HCT116 (cell line): ENCODE results near the gene METTL26. TPM values are rescaled to one million over a fixed set of nuclear protein-coding genes. Genes with fewer than 3 reads are reported as not detected.
A peak's percentile ranks its signal among the peaks of the same experiment; 100 is the strongest.

Experiments
- ATAC-seq: fragments of 200-7000 bp; cut with Tn5 transposase; 2 replicates; pipeline ENCODE4 v1.9.1; 2020; ENCODE audit warnings: mild to moderate bottlenecking, moderate library complexity
- BruUV-seq: library from RNA; stranded (reverse); fragments of 400-500 nt; replicated peaks from 2 replicates; lab custom pipeline; 2021; lab: Mats Ljungman, UMichigan
- CTCF ChIA-PET: fragments of 300-600 bp; sonication (Branson Sonifier 250); formaldehyde crosslinking; loops from one replicate; lab custom pipeline; 2021; ENCODE audit warnings: antibody characterized with exemption; lab: Charles Lee
- POLR2A ChIA-PET: fragments of 300-600, 350-600 bp; sonication (Branson Sonifier 250); formaldehyde crosslinking; loops from one replicate; lab custom pipeline; 2021; ENCODE audit warnings: antibody characterized with exemption; lab: Charles Lee
- RAD21 ChIA-PET, 2 experiments: fragments of 300-600 bp; sonication (Branson Sonifier 250); formaldehyde crosslinking; loops; one replicate each; lab custom pipeline; 2023; ENCODE audit warnings: low total read pairs in 2 of 2; ENCODE audit not compliant: uncharacterized antibody in 2 of 2, unreplicated experiment in 2 of 2, low non-redundant PET in 1 of 2; lab: Charles Lee
- DNase-seq: peaks from one replicate; pipeline ENCODE4 v3.0.0-alpha.2; 2010; ENCODE audit warnings: low read depth, low spot score
- H2AFZ ChIP-seq: fragments of 200-600 bp; shearing (Covaris generic), sonication (generic); 2 replicates; pipeline ENCODE4 v1.6.1; 2017; ENCODE audit warnings: low read depth, mixed run types, mixed read lengths, antibody characterized with exemption, low read length; ENCODE audit not compliant: poor library complexity, severe bottlenecking
- H3K27ac ChIP-seq: 2 replicates; pipeline ENCODE4 v1.5.1; 2012; ENCODE audit warnings: low read depth, low read length
- H3K27me3 ChIP-seq: fragments of 200-600 bp; sonication (generic); 2 replicates; pipeline ENCODE4 v1.6.1; 2016; ENCODE audit warnings: mixed run types, low read length, mixed read lengths; ENCODE audit not compliant: insufficient read depth
- H3K36me3 ChIP-seq, 2 experiments: fragments of 200-500 bp in 1 of 2; fragments of 200-600 bp in 1 of 2; sonication (Bioruptor generic) in 1 of 2; sonication (generic) in 1 of 2; 2 replicates each; pipeline versions ENCODE4 v1.5.1 to v1.6.1; 2014 to 2016; ENCODE audit warnings: low read length in 2 of 2, inconsistent platforms in 1 of 2, mixed read lengths in 1 of 2, mixed run types in 1 of 2; ENCODE audit not compliant: insufficient read depth in 2 of 2, control insufficient read depth in 1 of 2
- H3K4me1 ChIP-seq, 2 experiments: fragments of 200-600 bp in 1 of 2; sonication (generic) in 1 of 2; 2 replicates each; pipeline versions ENCODE4 v1.5.1 to v1.6.1; 2012 to 2017; ENCODE audit warnings: low read length in 2 of 2, inconsistent platforms in 1 of 2, mild to moderate bottlenecking in 1 of 2, mixed read lengths in 1 of 2, mixed run types in 1 of 2, moderate library complexity in 1 of 2; ENCODE audit not compliant: insufficient read depth in 2 of 2, control insufficient read depth in 1 of 2
- H3K4me2 ChIP-seq: fragments of 200-600 bp; sonication (generic); 2 replicates; pipeline ENCODE4 v1.6.1; 2017; ENCODE audit warnings: mixed run types, low read length, mixed read lengths
- H3K4me3 ChIP-seq, 2 experiments: fragments of 200-600 bp in 1 of 2; sonication (generic) in 1 of 2; replicated peaks in 1 of 2; 2 replicates each; pipeline ENCODE4 v1.5.1; 2011 to 2016; ENCODE audit warnings: low read length in 2 of 2, control low read depth in 1 of 2, low read depth in 1 of 2, mild to moderate bottlenecking in 1 of 2, mixed read lengths in 1 of 2, mixed run types in 1 of 2
- H3K79me2 ChIP-seq: fragments of 200-600 bp; sonication (generic); 2 replicates; pipeline ENCODE4 v1.6.1; 2017; ENCODE audit warnings: mild to moderate bottlenecking, mixed run types, low read length, moderate library complexity, mixed read lengths; ENCODE audit not compliant: insufficient read depth
- H3K9ac ChIP-seq: fragments of 200-600 bp; sonication (generic); 2 replicates; pipeline ENCODE4 v1.6.1; 2016; ENCODE audit warnings: low read length, mixed read lengths
- H3K9me2 ChIP-seq: fragments of 200-600 bp; sonication (generic), shearing (Covaris generic); 2 replicates; pipeline ENCODE4 v1.6.1; 2017; ENCODE audit warnings: mixed run types, mild to moderate bottlenecking, moderate library complexity; ENCODE audit not compliant: insufficient read depth
- H3K9me3 ChIP-seq, 2 experiments: fragments of 200-500 bp in 1 of 2; fragments of 200-600 bp in 1 of 2; sonication (Bioruptor generic) in 1 of 2; sonication (generic) in 1 of 2; 2 replicates each; pipeline ENCODE4 v1.6.1; 2014 to 2017; ENCODE audit warnings: low read length in 2 of 2, mixed read lengths in 2 of 2, inconsistent platforms in 1 of 2, low read depth in 1 of 2, mild to moderate bottlenecking in 1 of 2, mixed run types in 1 of 2, moderate library complexity in 1 of 2; ENCODE audit not compliant: control insufficient read depth in 1 of 2, insufficient read depth in 1 of 2
- H4K20me1 ChIP-seq: fragments of 200-600 bp; sonication (generic), shearing (Covaris generic); 2 replicates; pipeline ENCODE4 v1.6.1; 2017; ENCODE audit warnings: mixed run types, mild to moderate bottlenecking, moderate library complexity; ENCODE audit not compliant: insufficient read depth
- CBX3 ChIP-seq: IDR thresholded peaks from 2 replicates; pipeline ENCODE4 v1.6.1; 2012; ENCODE audit warnings: low read depth
- CEBPB ChIP-seq: IDR thresholded peaks from 2 replicates; pipeline ENCODE4 v1.6.1; 2012; ENCODE audit warnings: low read depth
- EGR1 ChIP-seq: IDR thresholded peaks from 2 replicates; pipeline ENCODE4 v1.6.1; 2012; ENCODE audit warnings: low read depth
- ELF1 ChIP-seq: IDR thresholded peaks from 2 replicates; pipeline ENCODE4 v1.6.1; 2012; ENCODE audit warnings: low read depth, borderline replicate concordance
- JUND ChIP-seq: IDR thresholded peaks from 2 replicates; pipeline ENCODE4 v1.6.1; 2012
- POLR2A ChIP-seq: IDR thresholded peaks from 2 replicates; pipeline ENCODE4 v1.7.0; 2011; ENCODE audit warnings: borderline replicate concordance; ENCODE audit not compliant: insufficient read depth, insufficient read length; ENCODE audit errors: extremely low read depth
- POLR2AphosphoS5 ChIP-seq: IDR thresholded peaks from 2 replicates; pipeline ENCODE4 v1.6.1; 2011; ENCODE audit warnings: mild to moderate bottlenecking, low read depth, low read length, moderate library complexity
- RAD21 ChIP-seq: IDR thresholded peaks from 2 replicates; pipeline ENCODE4 v1.6.1; 2012; ENCODE audit warnings: low read depth, mild to moderate bottlenecking
- SIN3A ChIP-seq: IDR thresholded peaks from 2 replicates; pipeline ENCODE4 v1.6.1; 2012; ENCODE audit warnings: low read depth
- SP1 ChIP-seq: IDR thresholded peaks from 2 replicates; pipeline ENCODE4 v1.6.1; 2012; ENCODE audit warnings: low read depth
- SRF ChIP-seq: IDR thresholded peaks from 2 replicates; pipeline ENCODE4 v1.6.1; 2012; ENCODE audit warnings: low read depth
- TCF7L2 ChIP-seq: IDR thresholded peaks from 2 replicates; pipeline ENCODE4 v1.7.0; 2011; ENCODE audit warnings: borderline replicate concordance, inconsistent platforms; ENCODE audit not compliant: insufficient read depth, insufficient read length; ENCODE audit errors: extremely low read depth
- ZFX ChIP-seq: fragments of 450-650 bp; IDR thresholded peaks from 2 replicates; pipeline ENCODE4 v1.6.1; 2017
- ZNF274 ChIP-seq: fragments of 200-500 bp; sonication (Bioruptor generic); IDR thresholded peaks from 2 replicates; pipeline ENCODE4 v1.6.1; 2014; ENCODE audit warnings: mild to moderate bottlenecking, low read depth, low read length, inconsistent platforms
- intact Hi-C: fragments of 100-400 bp; cut with micrococcal nuclease; formaldehyde crosslinking; loops from 2 replicates; pipeline ENCODE4 v1.10.0; 2022
- total RNA-seq: library from RNA; stranded (reverse); gene quantifications from one replicate; pipeline ENCODE4 v1.2.1, GENCODE V29; 2021; ENCODE audit not compliant: unreplicated experiment
- TF ChIP-seq, protein P1 (sequence below): IDR thresholded peaks from 2 replicates; pipeline ENCODE4 v1.6.1; 2011; ENCODE audit warnings: mild to moderate bottlenecking, low read length, moderate library complexity; ENCODE audit not compliant: insufficient replicate concordance; ENCODE audit errors: extremely low read depth
- TF ChIP-seq, protein P2 (sequence below): IDR thresholded peaks from 2 replicates; pipeline ENCODE4 v1.6.1; 2012; ENCODE audit warnings: low read depth
- TF ChIP-seq, protein P3 (sequence below), 3 experiments: fragments of 200-600 bp in 1 of 3; sonication (generic) in 1 of 3; IDR thresholded peaks in 2 of 3; conservative IDR thresholded peaks in 1 of 3; 2 replicates each; pipeline ENCODE4 v1.5.1; 2012 to 2017; ENCODE audit warnings: low read depth in 2 of 3, low read length in 2 of 3, antibody characterized with exemption in 1 of 3, borderline replicate concordance in 1 of 3, control low read depth in 1 of 3, mild to moderate bottlenecking in 1 of 3, mixed read lengths in 1 of 3, mixed run types in 1 of 3, moderate library complexity in 1 of 3; ENCODE audit not compliant: insufficient read depth in 1 of 3
- TF ChIP-seq, protein P4 (sequence below): IDR thresholded peaks from 2 replicates; pipeline ENCODE4 v1.6.1; 2012
- TF ChIP-seq, protein P5 (sequence below): IDR thresholded peaks from 2 replicates; pipeline ENCODE4 v1.6.1; 2012

The METTL26 gene
- total RNA-seq, 1 experiment from 2014 or later = 85.7 TPM

DNA sequence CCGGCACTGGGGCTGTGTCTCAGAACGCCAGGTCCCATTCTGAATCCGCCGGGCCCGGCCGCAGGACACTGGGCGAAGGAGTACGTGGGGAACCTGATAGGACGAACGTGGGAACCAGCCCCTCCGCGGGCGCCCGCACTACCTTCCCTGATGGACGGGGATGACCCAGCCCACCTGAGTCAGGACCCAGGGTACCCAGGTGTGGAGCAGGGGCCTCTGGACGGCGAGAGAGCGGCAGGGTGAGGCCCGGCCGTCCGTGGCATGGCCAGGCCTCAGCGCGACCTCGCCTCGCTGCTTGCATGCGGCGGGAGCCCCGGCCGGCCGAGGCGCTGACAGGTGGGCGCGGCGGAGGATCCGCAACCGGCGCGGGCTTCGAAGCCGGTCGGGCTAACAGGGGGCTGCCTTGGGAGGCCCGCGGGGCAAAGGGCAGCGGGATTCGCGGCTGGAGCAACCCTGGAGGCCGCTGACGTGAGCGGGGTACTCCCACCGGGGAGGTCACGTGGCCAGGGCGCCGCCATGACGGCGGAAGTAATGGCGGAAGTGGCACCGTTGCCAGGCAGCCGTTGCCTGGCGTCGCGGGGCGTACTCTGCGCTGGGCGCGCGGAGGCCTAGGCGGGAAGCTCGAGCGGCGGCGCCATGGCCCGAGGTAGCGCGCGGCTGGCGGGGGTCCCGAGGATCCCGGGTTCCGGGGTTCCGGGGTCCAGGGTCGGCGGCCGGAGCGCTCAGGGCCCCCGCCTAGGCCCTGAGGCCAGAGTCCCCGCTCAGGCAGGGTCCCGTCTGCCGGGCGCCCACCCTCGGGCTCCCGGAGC, 12.9 kb upstream of the METTL26 start, which contains the start of gene WDR90:
Gene WDR90 (plus strand): TSS at position 585 of the 809 bp plus-strand sequence. CDS start 52 bp downstream, at position 637.
- POLR2A ChIA-PET = no interaction called here
- TF ChIP-seq, protein P1, sequence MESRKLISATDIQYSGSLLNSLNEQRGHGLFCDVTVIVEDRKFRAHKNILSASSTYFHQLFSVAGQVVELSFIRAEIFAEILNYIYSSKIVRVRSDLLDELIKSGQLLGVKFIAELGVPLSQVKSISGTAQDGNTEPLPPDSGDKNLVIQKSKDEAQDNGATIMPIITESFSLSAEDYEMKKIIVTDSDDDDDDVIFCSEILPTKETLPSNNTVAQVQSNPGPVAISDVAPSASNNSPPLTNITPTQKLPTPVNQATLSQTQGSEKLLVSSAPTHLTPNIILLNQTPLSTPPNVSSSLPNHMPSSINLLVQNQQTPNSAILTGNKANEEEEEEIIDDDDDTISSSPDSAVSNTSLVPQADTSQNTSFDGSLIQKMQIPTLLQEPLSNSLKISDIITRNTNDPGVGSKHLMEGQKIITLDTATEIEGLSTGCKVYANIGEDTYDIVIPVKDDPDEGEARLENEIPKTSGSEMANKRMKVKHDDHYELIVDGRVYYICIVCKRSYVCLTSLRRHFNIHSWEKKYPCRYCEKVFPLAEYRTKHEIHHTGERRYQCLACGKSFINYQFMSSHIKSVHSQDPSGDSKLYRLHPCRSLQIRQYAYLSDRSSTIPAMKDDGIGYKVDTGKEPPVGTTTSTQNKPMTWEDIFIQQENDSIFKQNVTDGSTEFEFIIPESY = no peak
- TF ChIP-seq SIN3A (peak; percentile 72), ELF1 (no peak; the same call in 1 of the 2 replicates), JUND (no peak), ZFX (peak; percentile 96), EGR1 (no peak), TCF7L2 (no peak), SRF (no peak), CEBPB (no peak), POLR2AphosphoS5 (no peak; the same call in 1 of the 2 replicates), RAD21 (no peak), ZNF274 (no peak), SP1 (no peak), POLR2A (peak; percentile 44), CBX3 (no peak)
- TF ChIP-seq, protein P2, sequence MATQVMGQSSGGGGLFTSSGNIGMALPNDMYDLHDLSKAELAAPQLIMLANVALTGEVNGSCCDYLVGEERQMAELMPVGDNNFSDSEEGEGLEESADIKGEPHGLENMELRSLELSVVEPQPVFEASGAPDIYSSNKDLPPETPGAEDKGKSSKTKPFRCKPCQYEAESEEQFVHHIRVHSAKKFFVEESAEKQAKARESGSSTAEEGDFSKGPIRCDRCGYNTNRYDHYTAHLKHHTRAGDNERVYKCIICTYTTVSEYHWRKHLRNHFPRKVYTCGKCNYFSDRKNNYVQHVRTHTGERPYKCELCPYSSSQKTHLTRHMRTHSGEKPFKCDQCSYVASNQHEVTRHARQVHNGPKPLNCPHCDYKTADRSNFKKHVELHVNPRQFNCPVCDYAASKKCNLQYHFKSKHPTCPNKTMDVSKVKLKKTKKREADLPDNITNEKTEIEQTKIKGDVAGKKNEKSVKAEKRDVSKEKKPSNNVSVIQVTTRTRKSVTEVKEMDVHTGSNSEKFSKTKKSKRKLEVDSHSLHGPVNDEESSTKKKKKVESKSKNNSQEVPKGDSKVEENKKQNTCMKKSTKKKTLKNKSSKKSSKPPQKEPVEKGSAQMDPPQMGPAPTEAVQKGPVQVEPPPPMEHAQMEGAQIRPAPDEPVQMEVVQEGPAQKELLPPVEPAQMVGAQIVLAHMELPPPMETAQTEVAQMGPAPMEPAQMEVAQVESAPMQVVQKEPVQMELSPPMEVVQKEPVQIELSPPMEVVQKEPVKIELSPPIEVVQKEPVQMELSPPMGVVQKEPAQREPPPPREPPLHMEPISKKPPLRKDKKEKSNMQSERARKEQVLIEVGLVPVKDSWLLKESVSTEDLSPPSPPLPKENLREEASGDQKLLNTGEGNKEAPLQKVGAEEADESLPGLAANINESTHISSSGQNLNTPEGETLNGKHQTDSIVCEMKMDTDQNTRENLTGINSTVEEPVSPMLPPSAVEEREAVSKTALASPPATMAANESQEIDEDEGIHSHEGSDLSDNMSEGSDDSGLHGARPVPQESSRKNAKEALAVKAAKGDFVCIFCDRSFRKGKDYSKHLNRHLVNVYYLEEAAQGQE = no peak
- TF ChIP-seq, protein P3, sequence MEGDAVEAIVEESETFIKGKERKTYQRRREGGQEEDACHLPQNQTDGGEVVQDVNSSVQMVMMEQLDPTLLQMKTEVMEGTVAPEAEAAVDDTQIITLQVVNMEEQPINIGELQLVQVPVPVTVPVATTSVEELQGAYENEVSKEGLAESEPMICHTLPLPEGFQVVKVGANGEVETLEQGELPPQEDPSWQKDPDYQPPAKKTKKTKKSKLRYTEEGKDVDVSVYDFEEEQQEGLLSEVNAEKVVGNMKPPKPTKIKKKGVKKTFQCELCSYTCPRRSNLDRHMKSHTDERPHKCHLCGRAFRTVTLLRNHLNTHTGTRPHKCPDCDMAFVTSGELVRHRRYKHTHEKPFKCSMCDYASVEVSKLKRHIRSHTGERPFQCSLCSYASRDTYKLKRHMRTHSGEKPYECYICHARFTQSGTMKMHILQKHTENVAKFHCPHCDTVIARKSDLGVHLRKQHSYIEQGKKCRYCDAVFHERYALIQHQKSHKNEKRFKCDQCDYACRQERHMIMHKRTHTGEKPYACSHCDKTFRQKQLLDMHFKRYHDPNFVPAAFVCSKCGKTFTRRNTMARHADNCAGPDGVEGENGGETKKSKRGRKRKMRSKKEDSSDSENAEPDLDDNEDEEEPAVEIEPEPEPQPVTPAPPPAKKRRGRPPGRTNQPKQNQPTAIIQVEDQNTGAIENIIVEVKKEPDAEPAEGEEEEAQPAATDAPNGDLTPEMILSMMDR (IDR thresholded peaks at IDR 0.05 in 2 of 3, conservative IDR thresholded peaks at IDR 0.05 in 1 of 3; ENCODE audit: borderline replicate concordance in 1 of 3, insufficient read depth in 1 of 3, low read depth in 2 of 3, low read length in 2 of 3) = no peak
- TF ChIP-seq, protein P4, sequence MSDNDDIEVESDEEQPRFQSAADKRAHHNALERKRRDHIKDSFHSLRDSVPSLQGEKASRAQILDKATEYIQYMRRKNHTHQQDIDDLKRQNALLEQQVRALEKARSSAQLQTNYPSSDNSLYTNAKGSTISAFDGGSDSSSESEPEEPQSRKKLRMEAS = peak; percentile 90
- TF ChIP-seq, protein P5, sequence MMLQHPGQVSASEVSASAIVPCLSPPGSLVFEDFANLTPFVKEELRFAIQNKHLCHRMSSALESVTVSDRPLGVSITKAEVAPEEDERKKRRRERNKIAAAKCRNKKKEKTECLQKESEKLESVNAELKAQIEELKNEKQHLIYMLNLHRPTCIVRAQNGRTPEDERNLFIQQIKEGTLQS = no peak

More for the DNA sequence above, 12.9 kb upstream of the METTL26 start, which contains the start of gene WDR90:
- DNase-seq (peak; percentile 59), ATAC-seq (peak; percentile 66)
- Histone ChIP-seq H4K20me1 (no peaks in the 10 kb centered on the region), H3K4me2 (peak within 1 kb of the TSS; percentile 84), H3K27ac (peak within 1 kb of the TSS; percentile 96), H3K9me2 (no peaks in the 10 kb centered on the region), H3K9me3 (no peaks in the 10 kb centered on the region), H3K79me2 (peaks cover 27% of the 10 kb centered on the region), H3K9ac (peak within 1 kb of the TSS; percentile 82), H3K4me1 (peaks cover 19 to 40% of the 10 kb centered on the region in 2 experiments), H2AFZ (no peak within 1 kb of the TSS), H3K36me3 (no peaks in the 10 kb centered on the region), H3K27me3 (no peaks in the 10 kb centered on the region), H3K4me3 (peak within 1 kb of the TSS; percentile 64 to 68)
- ChIA-PET CTCF (interaction anchor here (1.9 to 2.3 kb wide), 2 partner anchors 11 to 30 kb away, joined by 5 to 13 read pairs; no protein-coding TSS in a partner anchor), RAD21 (no interaction called here)
- no TSS peak for BruUV-seq
- intact Hi-C loops = no loop called here
